ENCODE results near the gene SLC7A5. TPM values are rescaled to one million over a fixed set of nuclear protein-coding genes. Genes with fewer than 3 reads are reported as not detected.
"Not testable (repeated sequence)": the region's sequence is repeated elsewhere in the genome, so short reads cannot be mapped to it uniquely, and the experiment has no call there.

The SLC7A5 gene
- total RNA-seq, 3 donors from 2014 or later (not counting 1 experiment from before 2014, with no cell fraction given): 27.2 to 66.1 (median 34.2) TPM

DNA sequence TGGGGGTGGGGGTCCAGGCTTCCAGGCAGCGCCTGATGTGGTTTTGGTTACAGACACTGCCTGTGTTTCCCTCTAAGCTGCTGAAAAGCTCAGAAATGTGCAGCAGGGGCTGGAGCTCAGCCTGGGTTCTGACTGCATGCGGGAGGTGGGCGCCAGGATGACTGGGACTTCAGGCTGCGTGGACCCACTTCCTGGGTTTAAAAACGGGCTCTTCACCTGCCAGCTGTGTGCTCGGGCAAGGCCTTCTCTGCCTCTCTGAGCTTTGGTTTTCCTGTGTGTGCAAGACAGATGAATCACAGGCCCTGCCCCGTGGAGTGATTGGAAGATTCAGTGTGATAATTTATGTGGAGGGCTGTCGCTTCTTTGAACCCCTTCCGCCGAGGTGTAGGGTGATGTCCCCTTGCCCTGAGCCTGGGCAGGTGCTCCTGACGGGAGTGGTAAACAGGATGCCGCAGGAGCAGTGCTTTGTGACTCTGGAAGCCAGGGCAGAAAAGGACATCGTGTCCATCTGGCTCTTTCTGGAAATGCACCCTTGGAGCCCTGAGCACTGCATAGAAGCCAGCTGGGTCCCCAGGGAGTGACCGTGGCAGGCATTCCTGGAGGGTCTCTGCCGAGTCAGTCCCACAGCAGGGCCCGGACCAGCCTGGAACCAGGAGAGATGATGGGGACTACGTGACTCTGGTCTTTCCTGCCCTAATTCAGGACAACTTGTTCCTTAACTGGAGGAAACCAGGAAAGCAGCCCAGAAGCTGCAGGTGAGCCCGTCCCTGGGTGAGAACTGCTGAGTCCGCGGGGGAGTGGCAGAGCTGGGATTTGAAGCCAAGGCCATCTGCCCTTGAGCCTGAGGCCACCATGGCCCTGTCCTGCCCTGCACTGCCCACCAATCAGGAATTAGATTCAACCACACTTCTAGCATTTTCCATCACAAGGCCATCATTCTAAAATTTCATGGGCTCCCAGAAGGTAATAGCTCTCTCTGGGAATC lies 28.5 kb upstream of the SLC7A5 start:
- no peak overlapping the region for H3K27ac ChIP-seq (ENCODE audit: low read length)
- H3K4me1 ChIP-seq (ENCODE audit: control insufficient read depth, insufficient read depth, low read length): peaks cover 43% of the 10 kb centered on the region
- H3K4me3 ChIP-seq (ENCODE audit: low read length): no peak overlapping the region
- no peaks in the 10 kb centered on the region for H3K36me3 Mint-ChIP-seq
- DNase-seq (peak; percentile 22 to 65), ATAC-seq (peak in 2 of 3 donors; percentile 28 to 48)
- H3K36me3 ChIP-seq (ENCODE audit: control insufficient read depth, insufficient read depth, low read length): no peaks in the 10 kb centered on the region
- TF ChIP-seq, protein P1, sequence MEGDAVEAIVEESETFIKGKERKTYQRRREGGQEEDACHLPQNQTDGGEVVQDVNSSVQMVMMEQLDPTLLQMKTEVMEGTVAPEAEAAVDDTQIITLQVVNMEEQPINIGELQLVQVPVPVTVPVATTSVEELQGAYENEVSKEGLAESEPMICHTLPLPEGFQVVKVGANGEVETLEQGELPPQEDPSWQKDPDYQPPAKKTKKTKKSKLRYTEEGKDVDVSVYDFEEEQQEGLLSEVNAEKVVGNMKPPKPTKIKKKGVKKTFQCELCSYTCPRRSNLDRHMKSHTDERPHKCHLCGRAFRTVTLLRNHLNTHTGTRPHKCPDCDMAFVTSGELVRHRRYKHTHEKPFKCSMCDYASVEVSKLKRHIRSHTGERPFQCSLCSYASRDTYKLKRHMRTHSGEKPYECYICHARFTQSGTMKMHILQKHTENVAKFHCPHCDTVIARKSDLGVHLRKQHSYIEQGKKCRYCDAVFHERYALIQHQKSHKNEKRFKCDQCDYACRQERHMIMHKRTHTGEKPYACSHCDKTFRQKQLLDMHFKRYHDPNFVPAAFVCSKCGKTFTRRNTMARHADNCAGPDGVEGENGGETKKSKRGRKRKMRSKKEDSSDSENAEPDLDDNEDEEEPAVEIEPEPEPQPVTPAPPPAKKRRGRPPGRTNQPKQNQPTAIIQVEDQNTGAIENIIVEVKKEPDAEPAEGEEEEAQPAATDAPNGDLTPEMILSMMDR (IDR thresholded peaks at IDR 0.05): no peak
- peak overlapping the region; percentile 74 to 85 for H3K27ac Mint-ChIP-seq
- H3K4me1 Mint-ChIP-seq: peaks cover 29 to 31% of the 10 kb centered on the region in 2 donors
- H3K9me3 ChIP-seq (ENCODE audit: control insufficient read depth, insufficient read depth, low read length): no peaks in the 10 kb centered on the region
- peak overlapping the region; percentile 75 for H3K4me3 Mint-ChIP-seq
- no peaks in the 10 kb centered on the region for H3K27me3 ChIP-seq (ENCODE audit: control insufficient read depth, insufficient read depth, low read length)
- H3K9me3 Mint-ChIP-seq: no peaks in the 10 kb centered on the region
- intact Hi-C loops (cut with micrococcal nuclease): no loop called here
- H3K27me3 Mint-ChIP-seq (ENCODE audit: low read depth in 2 of 2): no peaks in the 10 kb centered on the region
- WGBS (ENCODE audit: insufficient coverage): 39% methylated on average over 20 of the region's 20 CpGs

DNA sequence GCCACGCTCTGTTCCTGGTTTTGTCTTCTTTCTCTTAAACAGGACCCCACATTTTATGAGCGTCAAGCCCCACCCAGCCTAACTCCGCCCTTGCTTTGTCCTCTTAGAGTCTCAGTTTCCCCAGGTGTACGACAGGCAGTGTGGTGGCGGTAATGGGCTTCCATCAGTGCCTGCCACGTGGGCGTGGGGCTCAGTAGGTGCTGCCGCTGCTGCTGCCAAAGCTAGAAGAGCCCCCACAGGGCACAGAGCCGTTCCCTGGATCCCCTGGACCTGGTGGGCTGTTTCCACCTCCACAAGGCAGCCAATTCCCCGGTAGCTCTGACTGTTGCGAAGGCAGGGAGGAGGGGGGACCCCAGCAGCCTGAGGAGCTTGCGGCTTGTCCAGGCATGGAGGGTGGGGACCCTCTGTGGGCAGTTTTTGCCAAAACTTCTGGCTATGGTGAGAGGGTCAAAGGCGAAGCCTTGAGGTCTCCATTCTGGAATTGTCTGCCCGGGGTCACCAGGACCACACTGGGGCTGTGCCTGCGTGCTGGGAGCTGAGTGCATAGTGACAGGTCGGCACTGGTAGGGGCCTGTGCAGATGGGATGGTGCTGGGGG lies 27.7 kb upstream of the SLC7A5 start:
- H3K4me1 ChIP-seq (ENCODE audit: control insufficient read depth, insufficient read depth, low read length): peaks cover 43% of the 10 kb centered on the region
- intact Hi-C loops (cut with micrococcal nuclease); H3K27ac ChIP-seq (ENCODE audit: low read length); H3K4me3 ChIP-seq (ENCODE audit: low read length); H3K36me3 ChIP-seq (ENCODE audit: control insufficient read depth, insufficient read depth, low read length); DNase-seq; ATAC-seq; H3K9me3 ChIP-seq (ENCODE audit: control insufficient read depth, insufficient read depth, low read length); H3K27me3 Mint-ChIP-seq (ENCODE audit: low read depth in 2 of 2); H3K27me3 ChIP-seq (ENCODE audit: control insufficient read depth, insufficient read depth, low read length); H3K9me3 Mint-ChIP-seq; H3K36me3 Mint-ChIP-seq: not testable (repeated sequence)
- peak overlapping the region; percentile 53 for H3K4me3 Mint-ChIP-seq
- WGBS (ENCODE audit: insufficient coverage): 82% methylated on average over 16 of the region's 16 CpGs
- peak overlapping the region; percentile 74 to 85 for H3K27ac Mint-ChIP-seq
- peaks cover 29 to 31% of the 10 kb centered on the region in 2 donors for H3K4me1 Mint-ChIP-seq

DNA sequence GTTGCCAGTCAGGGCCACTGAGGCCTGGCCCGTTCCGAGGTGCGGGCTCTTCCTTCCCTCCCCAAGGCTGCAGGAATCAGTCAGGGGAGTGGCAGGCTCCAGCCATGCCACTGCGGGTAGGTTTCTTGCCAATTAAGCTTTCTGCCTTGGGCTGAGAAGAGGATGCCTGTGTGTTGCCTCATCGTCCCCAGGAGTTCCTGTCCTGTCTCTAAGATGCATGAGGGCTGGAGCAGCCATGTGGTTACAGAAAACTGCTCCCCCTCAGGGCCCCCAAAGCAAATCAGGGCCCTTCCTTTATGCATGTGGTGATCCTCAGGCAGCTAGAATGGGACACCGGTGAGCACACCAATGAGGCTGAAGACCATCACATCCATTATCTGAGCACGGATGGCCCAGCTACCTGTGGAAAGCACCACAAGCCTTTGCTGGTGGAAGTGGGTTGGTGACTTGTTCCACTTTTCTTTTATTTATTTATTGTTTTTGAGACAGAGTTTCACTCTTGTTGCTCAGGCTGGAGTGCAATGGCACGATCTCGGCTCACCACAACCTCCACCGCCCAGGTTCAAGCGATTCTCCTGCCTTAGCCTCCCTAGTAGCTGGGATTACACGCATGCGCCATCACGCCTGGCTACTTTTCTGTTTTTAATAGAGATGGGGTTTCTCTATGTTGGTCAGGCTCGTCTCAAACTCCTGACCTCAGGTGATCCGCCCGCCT lies 27.0 kb upstream of the SLC7A5 start:
- peak overlapping the region; percentile 54 for H3K4me3 Mint-ChIP-seq
- intact Hi-C loops (cut with micrococcal nuclease): not testable (repeated sequence)

DNA sequence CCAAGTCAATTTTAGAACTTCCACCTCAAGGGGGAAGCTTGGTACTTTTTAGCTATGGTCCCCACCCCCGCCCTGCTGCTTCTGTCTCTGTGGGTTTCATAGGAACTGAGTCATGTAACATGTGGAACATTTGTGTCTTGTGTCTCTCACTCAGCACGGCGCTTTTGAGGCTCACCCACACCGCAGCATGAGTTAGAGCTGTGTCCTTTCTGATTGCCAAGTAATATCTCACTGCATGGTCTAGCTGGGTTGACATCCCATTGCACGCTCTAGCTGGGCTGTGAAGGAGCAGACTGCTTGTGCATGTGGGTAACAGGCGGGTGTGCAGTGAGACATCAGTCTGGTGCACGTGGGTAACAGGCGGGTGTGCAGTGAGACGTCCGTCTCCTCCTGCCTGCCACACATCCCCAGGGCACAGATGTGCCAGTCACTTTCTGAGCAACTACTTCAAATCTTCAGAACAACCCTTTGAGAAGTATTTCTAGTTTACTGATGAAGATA lies 26.4 kb upstream of the SLC7A5 start:
- intact Hi-C loops (cut with micrococcal nuclease): no loop called here

More for the DNA sequence above, 27.0 kb upstream of the SLC7A5 start:
- not testable (repeated sequence) for H3K27me3 Mint-ChIP-seq (ENCODE audit: low read depth in 2 of 2); H3K36me3 ChIP-seq (ENCODE audit: control insufficient read depth, insufficient read depth, low read length); H3K36me3 Mint-ChIP-seq; H3K4me3 ChIP-seq (ENCODE audit: low read length); H3K27me3 ChIP-seq (ENCODE audit: control insufficient read depth, insufficient read depth, low read length); H3K9me3 Mint-ChIP-seq; H3K9me3 ChIP-seq (ENCODE audit: control insufficient read depth, insufficient read depth, low read length)
- Mint-ChIP-seq H3K27ac (peak overlapping the region; percentile 85 to 86), H3K4me1 (peaks cover 29 to 31% of the 10 kb centered on the region in 2 donors)
- peak overlapping the region; percentile 38 for H3K27ac ChIP-seq (ENCODE audit: low read length)
- peaks cover 43% of the 10 kb centered on the region for H3K4me1 ChIP-seq (ENCODE audit: control insufficient read depth, insufficient read depth, low read length)
- 67% methylated on average over 16 of the region's 17 CpGs for WGBS (ENCODE audit: insufficient coverage)
- DNase-seq (peak in 1 of 2 donors; percentile 25), ATAC-seq (peak; percentile 10 to 38 (median 12))

DNA sequence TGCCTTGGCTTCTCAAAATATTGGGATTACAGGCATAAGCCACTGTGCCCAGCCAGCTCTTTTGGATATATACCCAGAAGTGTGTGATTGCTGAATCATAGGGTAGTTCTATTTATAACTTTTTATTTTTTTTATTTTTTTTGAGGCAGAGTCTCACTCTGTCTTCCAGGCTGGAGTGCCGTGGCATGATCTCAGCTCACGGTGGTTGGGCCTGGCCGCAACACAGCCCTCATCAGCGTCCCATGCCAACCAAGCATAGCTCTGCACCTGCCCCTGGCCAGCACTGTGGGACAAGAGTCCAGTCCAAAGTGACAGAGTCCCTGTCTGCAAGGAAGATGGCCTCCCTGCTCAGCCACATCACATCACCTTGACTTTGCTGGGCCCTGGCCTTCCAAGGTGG lies 24.7 kb upstream of the SLC7A5 start:
- H3K27me3 ChIP-seq (ENCODE audit: control insufficient read depth, insufficient read depth, low read length); H3K36me3 Mint-ChIP-seq; H3K27ac Mint-ChIP-seq; intact Hi-C loops (cut with micrococcal nuclease); DNase-seq; H3K36me3 ChIP-seq (ENCODE audit: control insufficient read depth, insufficient read depth, low read length); H3K9me3 Mint-ChIP-seq; ATAC-seq; H3K27ac ChIP-seq (ENCODE audit: low read length); H3K27me3 Mint-ChIP-seq (ENCODE audit: low read depth in 2 of 2); H3K9me3 ChIP-seq (ENCODE audit: control insufficient read depth, insufficient read depth, low read length); H3K4me3 Mint-ChIP-seq; H3K4me3 ChIP-seq (ENCODE audit: low read length): not testable (repeated sequence)
- 68% methylated on average over 4 of the region's 4 CpGs for WGBS (ENCODE audit: insufficient coverage)
- peaks cover 42% of the 10 kb centered on the region for H3K4me1 ChIP-seq (ENCODE audit: control insufficient read depth, insufficient read depth, low read length)
- peaks cover 29 to 31% of the 10 kb centered on the region in 2 donors for H3K4me1 Mint-ChIP-seq

More for the DNA sequence above, 26.4 kb upstream of the SLC7A5 start:
- Mint-ChIP-seq H3K27ac (peak overlapping the region; percentile 85 to 86), H3K4me3 (peak overlapping the region; percentile 54), H3K9me3 (no peaks in the 10 kb centered on the region), H3K27me3 (ENCODE audit: low read depth in 2 of 2) (no peaks in the 10 kb centered on the region), H3K36me3 (no peaks in the 10 kb centered on the region), H3K4me1 (peaks cover 29 to 31% of the 10 kb centered on the region in 2 donors)
- 6% methylated on average over 10 of the region's 10 CpGs for WGBS (ENCODE audit: insufficient coverage)
- TF ChIP-seq, protein P1 (IDR thresholded peaks at IDR 0.05): no peak
- Histone ChIP-seq H3K27ac (ENCODE audit: low read length) (peak overlapping the region; percentile 38), H3K9me3 (ENCODE audit: control insufficient read depth, insufficient read depth, low read length) (no peaks in the 10 kb centered on the region), H3K36me3 (ENCODE audit: control insufficient read depth, insufficient read depth, low read length) (no peaks in the 10 kb centered on the region), H3K4me3 (ENCODE audit: low read length) (no peak overlapping the region), H3K4me1 (ENCODE audit: control insufficient read depth, insufficient read depth, low read length) (peaks cover 43% of the 10 kb centered on the region), H3K27me3 (ENCODE audit: control insufficient read depth, insufficient read depth, low read length) (no peaks in the 10 kb centered on the region)
- ATAC-seq: peak; percentile 82 to 89 (median 89)
- DNase-seq: peak; percentile 54 to 77
